Measurements from ENCODE around the gene WNK1. TPM values are rescaled to one million over a fixed set of nuclear protein-coding genes. Genes with fewer than 3 reads are reported as not detected.

WNK1 gene
- total RNA-seq, 4 donors from 2014 or later: 222 to 407 (median 322) TPM

GRCh38 chr12:951176-951575, 198.8 kb downstream of the WNK1 start:
- DNase-seq (ENCODE audit: low spot score) (no peak), ATAC-seq (ENCODE audit: low FRiP score) (no peak)
- TF ChIP-seq, protein P1, sequence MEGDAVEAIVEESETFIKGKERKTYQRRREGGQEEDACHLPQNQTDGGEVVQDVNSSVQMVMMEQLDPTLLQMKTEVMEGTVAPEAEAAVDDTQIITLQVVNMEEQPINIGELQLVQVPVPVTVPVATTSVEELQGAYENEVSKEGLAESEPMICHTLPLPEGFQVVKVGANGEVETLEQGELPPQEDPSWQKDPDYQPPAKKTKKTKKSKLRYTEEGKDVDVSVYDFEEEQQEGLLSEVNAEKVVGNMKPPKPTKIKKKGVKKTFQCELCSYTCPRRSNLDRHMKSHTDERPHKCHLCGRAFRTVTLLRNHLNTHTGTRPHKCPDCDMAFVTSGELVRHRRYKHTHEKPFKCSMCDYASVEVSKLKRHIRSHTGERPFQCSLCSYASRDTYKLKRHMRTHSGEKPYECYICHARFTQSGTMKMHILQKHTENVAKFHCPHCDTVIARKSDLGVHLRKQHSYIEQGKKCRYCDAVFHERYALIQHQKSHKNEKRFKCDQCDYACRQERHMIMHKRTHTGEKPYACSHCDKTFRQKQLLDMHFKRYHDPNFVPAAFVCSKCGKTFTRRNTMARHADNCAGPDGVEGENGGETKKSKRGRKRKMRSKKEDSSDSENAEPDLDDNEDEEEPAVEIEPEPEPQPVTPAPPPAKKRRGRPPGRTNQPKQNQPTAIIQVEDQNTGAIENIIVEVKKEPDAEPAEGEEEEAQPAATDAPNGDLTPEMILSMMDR (IDR thresholded peaks at IDR 0.05): no peak

DNA sequence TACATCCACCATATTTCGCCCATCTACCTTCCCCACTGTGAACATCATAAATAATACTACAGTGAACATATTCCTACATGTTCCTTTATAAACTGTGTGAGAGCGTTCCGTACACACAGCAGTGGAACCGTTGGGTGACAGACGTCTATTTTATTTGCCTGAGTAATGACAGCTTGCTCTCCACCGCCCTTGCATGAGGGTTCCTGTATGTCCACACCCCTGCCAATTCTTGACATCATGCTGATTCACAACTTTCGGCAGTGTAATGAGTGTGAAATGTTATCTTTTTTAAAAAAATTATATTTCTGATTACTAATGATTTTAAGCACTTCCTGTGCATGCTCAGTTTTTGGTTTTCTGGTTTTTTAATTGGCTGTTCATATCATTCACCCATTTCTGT, 201.4 kb downstream of the WNK1 start:
- no peak for ATAC-seq (ENCODE audit: low FRiP score)
- TF ChIP-seq, protein P1 (IDR thresholded peaks at IDR 0.05): no peak

GRCh38 chr12:954741-955140, 202.4 kb downstream of the WNK1 start:
- no peak for ATAC-seq (ENCODE audit: low FRiP score)

More for the DNA sequence above, 201.4 kb downstream of the WNK1 start:
- no peak for DNase-seq (ENCODE audit: low spot score)

DNA sequence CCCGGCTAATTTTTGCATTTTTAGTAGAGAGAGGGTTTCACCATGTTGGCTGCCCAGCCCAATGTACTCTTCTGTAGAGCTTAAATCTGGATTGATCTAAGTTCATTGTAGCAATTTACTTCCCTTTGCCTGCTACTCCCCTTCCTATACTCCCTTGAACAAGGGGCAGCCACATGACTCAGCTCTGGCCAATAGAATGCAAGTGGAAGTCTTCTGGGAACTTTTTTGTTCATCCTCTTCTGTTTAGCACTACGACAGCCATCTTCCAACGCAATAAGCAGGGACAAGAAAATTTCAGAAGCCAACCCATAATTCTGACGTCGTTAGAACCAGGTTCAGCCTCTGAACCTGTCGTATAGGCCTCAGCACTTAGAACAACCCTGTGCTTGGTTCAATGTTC, 203.6 kb downstream of the WNK1 start:
- DNase-seq (ENCODE audit: low spot score) (no peak), ATAC-seq (ENCODE audit: low FRiP score) (no peak)
- TF ChIP-seq, protein P1 (IDR thresholded peaks at IDR 0.05): no peak

More at GRCh38 chr12:954741-955140, 202.4 kb downstream of the WNK1 start:
- TF ChIP-seq, protein P1 (IDR thresholded peaks at IDR 0.05): no peak
- no peak for DNase-seq (ENCODE audit: low spot score)

DNA sequence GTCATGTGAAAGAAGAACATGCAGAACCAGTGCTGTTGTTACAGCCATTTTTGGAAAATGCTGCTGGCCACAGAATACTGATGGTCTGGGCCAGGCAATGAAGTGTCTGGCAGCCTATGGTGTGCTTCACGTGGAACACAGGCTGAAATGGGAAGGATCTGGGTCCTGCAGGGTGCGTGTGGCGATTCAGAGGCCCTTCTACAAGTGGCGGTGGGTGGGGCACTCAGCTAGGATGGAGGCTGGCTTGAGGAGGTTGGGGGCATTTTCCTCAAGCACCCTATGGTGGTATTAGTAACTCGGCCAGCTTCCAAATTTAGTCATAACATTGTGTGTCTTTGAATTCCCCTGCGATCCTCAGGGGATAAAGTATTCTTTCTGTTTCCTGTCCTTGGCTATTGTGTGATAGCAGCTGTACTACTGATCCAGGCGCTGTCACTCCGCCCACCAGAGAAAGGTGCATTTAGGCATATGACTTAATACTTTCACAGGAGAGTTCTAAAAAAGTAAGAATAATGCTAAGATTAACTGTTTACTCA, 206.3 kb downstream of the WNK1 start:
- no peak for ATAC-seq (ENCODE audit: low FRiP score)

More for the DNA sequence above, 206.3 kb downstream of the WNK1 start:
- TF ChIP-seq, protein P1 (IDR thresholded peaks at IDR 0.05): no peak
- DNase-seq (ENCODE audit: low spot score): no peak

Small RNAs within 50 kb of the gene (small RNA-seq; reads per million reads assigned to genes)
- gene RNU4ATAC16P: not detected

Other genes with a start within 250 kb of the WNK1 start
- gene NINJ2, start 89.1 kb upstream of the WNK1 start, total RNA-seq: 10 to 100 TPM in 3 of 4 donors, 1 to 10 TPM in 1; 8.6 to 28.9 (median 17.5) TPM
- gene RAD52, start 197.1 kb downstream of the WNK1 start, total RNA-seq: 10 to 100 TPM in 2 of 4 donors, 1 to 10 TPM in 2; 4.9 to 15.4 (median 11.2) TPM
- 10 to 100 TPM; 46.1 to 83.2 (median 63.8) TPM for gene ERC1, start 238.6 kb downstream of the WNK1 start, total RNA-seq